GM23338 (cell line): ENCODE measurements around the gene ARAP1. TPM values are rescaled to one million over a fixed set of nuclear protein-coding genes. Genes with fewer than 3 reads are reported as not detected.

Experiments
- ATAC-seq: fragments of 200-7000 bp; cut with Tn5 transposase; 3 replicates; pipeline ENCODE4 v1.9.1; 2020
- DNase-seq: peaks from one replicate; pipeline ENCODE4 v3.0.0-alpha.2; 2015; ENCODE audit warnings: low spot score
- H2AFZ ChIP-seq: fragments of 200-600 bp; sonication (generic); 2 replicates; pipeline ENCODE4 v1.8.0; 2016; ENCODE audit warnings: antibody characterized with exemption, mild to moderate bottlenecking, moderate library complexity
- H3F3A ChIP-seq: fragments of 200-600 bp; sonication (generic); replicated peaks from 2 replicates; pipeline ENCODE4 v1.8.0; 2017; ENCODE audit warnings: antibody characterized with exemption, mixed run types, low read depth
- H3K27ac ChIP-seq: fragments of 200-600 bp; sonication (generic); 2 replicates; pipeline ENCODE4 v1.6.1; 2016; ENCODE audit warnings: low read depth
- H3K27me3 ChIP-seq: fragments of 200-600 bp; sonication (generic); 2 replicates; pipeline ENCODE4 v1.8.0; 2016; ENCODE audit warnings: mild to moderate bottlenecking, mixed run types, moderate library complexity; ENCODE audit not compliant: insufficient read depth
- H3K36me3 ChIP-seq: fragments of 200-600 bp; sonication (generic); 2 replicates; pipeline ENCODE4 v1.8.0; 2016; ENCODE audit warnings: mild to moderate bottlenecking; ENCODE audit not compliant: insufficient read depth
- H3K4me1 ChIP-seq: fragments of 200-600 bp; sonication (generic); 2 replicates; pipeline ENCODE4 v1.8.0; 2016; ENCODE audit warnings: mild to moderate bottlenecking, moderate library complexity; ENCODE audit not compliant: insufficient read depth
- H3K4me2 ChIP-seq: fragments of 200-600 bp; sonication (generic); 2 replicates; pipeline ENCODE4 v1.7.1; 2017; ENCODE audit warnings: mixed run types
- H3K4me3 ChIP-seq: fragments of 200-600 bp; sonication (generic); 2 replicates; pipeline ENCODE4 v1.6.1; 2016; ENCODE audit warnings: mixed run types
- H3K79me2 ChIP-seq: fragments of 200-600 bp; sonication (generic); replicated peaks from 2 replicates; pipeline ENCODE4 v1.8.0; 2017; ENCODE audit warnings: mild to moderate bottlenecking; ENCODE audit not compliant: insufficient read depth
- H3K9me2 ChIP-seq: fragments of 200-600 bp; sonication (generic); 2 replicates; pipeline ENCODE4 v1.8.0; 2017; ENCODE audit not compliant: insufficient read depth
- H4K20me1 ChIP-seq: fragments of 200-600 bp; sonication (generic); replicated peaks from 2 replicates; pipeline ENCODE4 v1.8.0; 2017; ENCODE audit warnings: mild to moderate bottlenecking; ENCODE audit not compliant: insufficient read depth
- H3K27ac Mint-ChIP-seq: 2 replicates; pipeline ENCODE4 v1.8.0; 2020; ENCODE audit warnings: inconsistent platforms, mild to moderate bottlenecking, moderate library complexity, mixed read lengths
- H3K27me3 Mint-ChIP-seq: 3 replicates; pipeline ENCODE4 v1.8.0; 2022; ENCODE audit warnings: low read depth, mild to moderate bottlenecking, moderate library complexity, mixed read lengths, inconsistent platforms; ENCODE audit not compliant: insufficient read depth, poor library complexity
- H3K36me3 Mint-ChIP-seq: 3 replicates; pipeline ENCODE4 v1.8.0; 2021; ENCODE audit warnings: low read depth, mild to moderate bottlenecking, inconsistent platforms, moderate library complexity, mixed read lengths
- H3K4me1 Mint-ChIP-seq: 3 replicates; pipeline ENCODE4 v1.8.0; 2020; ENCODE audit warnings: mild to moderate bottlenecking, inconsistent platforms, mixed read lengths
- H3K4me3 Mint-ChIP-seq: 3 replicates; pipeline ENCODE4 v1.8.0; 2021; ENCODE audit warnings: moderate library complexity, mild to moderate bottlenecking, inconsistent platforms, mixed read lengths
- H3K9me3 Mint-ChIP-seq: 3 replicates; pipeline ENCODE4 v1.8.0; 2020; ENCODE audit warnings: moderate library complexity, mild to moderate bottlenecking, inconsistent platforms, mixed read lengths
- CREB1 ChIP-seq: fragments of 250-450 bp; sonication (Bioruptor Pico); IDR thresholded peaks from 2 replicates; pipeline ENCODE4 v1.5.0; 2020; ENCODE audit warnings: low read depth, mild to moderate bottlenecking, moderate library complexity
- EZH2 ChIP-seq: fragments of 200-600 bp; sonication (generic); IDR thresholded peaks from one replicate; pipeline ENCODE4 v1.8.0; 2017; ENCODE audit warnings: antibody characterized with exemption, mild to moderate bottlenecking, low read depth; ENCODE audit not compliant: unreplicated experiment
- EZH2phosphoT487 ChIP-seq: fragments of 200-600 bp; sonication (generic); IDR thresholded peaks from one replicate; pipeline ENCODE4 v1.8.1; 2018; ENCODE audit warnings: antibody characterized with exemption; ENCODE audit not compliant: unreplicated experiment
- JUNB ChIP-seq: IDR thresholded peaks from one replicate; pipeline ENCODE4 v1.6.1; 2016; ENCODE audit warnings: antibody characterized with exemption; ENCODE audit not compliant: unreplicated experiment
- NANOG ChIP-seq: IDR thresholded peaks from 2 replicates; pipeline ENCODE4 v1.6.1; 2016; ENCODE audit warnings: antibody characterized with exemption, borderline replicate concordance
- POLR2AphosphoS5 ChIP-seq: IDR thresholded peaks from 2 replicates; pipeline ENCODE4 v1.6.1; 2016; ENCODE audit warnings: antibody characterized with exemption, low read depth
- STAT1 ChIP-seq: IDR thresholded peaks from one replicate; pipeline ENCODE4 v1.6.1; 2016; ENCODE audit warnings: antibody characterized with exemption; ENCODE audit not compliant: unreplicated experiment
- ZNF114 ChIP-seq: fragments of 250-450 bp; sonication (Bioruptor Pico); IDR thresholded peaks from 2 replicates; pipeline ENCODE4 v1.5.0; 2020; ENCODE audit warnings: mild to moderate bottlenecking, moderate library complexity
- ZNF331 ChIP-seq: fragments of 250-450 bp; sonication (Bioruptor Pico); IDR thresholded peaks from 2 replicates; pipeline ENCODE4 v1.5.0; 2020; ENCODE audit warnings: low read depth, mild to moderate bottlenecking, moderate library complexity
- polyA plus RNA-seq: library from polyadenylated mRNA; unstranded; fragments of >200 nt; fragmentation: Nextera tagmentation; extraction: Ambion mirVana; gene quantifications from 2 replicates; pipeline ENCODE4 v1.2.1, GENCODE V29; 2016
- total RNA-seq: library from RNA; depleted of rRNA; stranded (reverse); fragments of >200 nt; shearing (Covaris generic); gene quantifications from 2 replicates; pipeline ENCODE4 v1.2.3, GENCODE V29; 2014
- TF ChIP-seq, protein P1 (sequence below): fragments of 250-450 bp; sonication (Bioruptor Pico); IDR thresholded peaks from 2 replicates; pipeline ENCODE4 v1.5.0; 2020; ENCODE audit warnings: mild to moderate bottlenecking, moderate library complexity
- TF ChIP-seq, protein P2 (sequence below): IDR thresholded peaks from 2 replicates; pipeline ENCODE4 v1.6.1; 2016; ENCODE audit warnings: antibody characterized with exemption
- TF ChIP-seq, protein P3 (sequence below), 2 experiments: fragments of 200-600 bp in 1 of 2; sonication (generic) in 1 of 2; conservative IDR thresholded peaks; 2 replicates each; pipeline versions ENCODE4 v1.5.1 to v1.6.1; 2016 to 2017; ENCODE audit warnings: antibody characterized with exemption in 2 of 2, low read depth in 2 of 2, mild to moderate bottlenecking in 2 of 2, moderate library complexity in 1 of 2
- TF ChIP-seq, protein P4 (sequence below): IDR thresholded peaks from one replicate; pipeline ENCODE4 v1.6.1; 2018; ENCODE audit warnings: antibody characterized with exemption; ENCODE audit not compliant: unreplicated experiment

ARAP1 gene
- total and polyA plus RNA-seq, 2 experiments from 2014 or later: 24.5 to 116 TPM

DNA sequence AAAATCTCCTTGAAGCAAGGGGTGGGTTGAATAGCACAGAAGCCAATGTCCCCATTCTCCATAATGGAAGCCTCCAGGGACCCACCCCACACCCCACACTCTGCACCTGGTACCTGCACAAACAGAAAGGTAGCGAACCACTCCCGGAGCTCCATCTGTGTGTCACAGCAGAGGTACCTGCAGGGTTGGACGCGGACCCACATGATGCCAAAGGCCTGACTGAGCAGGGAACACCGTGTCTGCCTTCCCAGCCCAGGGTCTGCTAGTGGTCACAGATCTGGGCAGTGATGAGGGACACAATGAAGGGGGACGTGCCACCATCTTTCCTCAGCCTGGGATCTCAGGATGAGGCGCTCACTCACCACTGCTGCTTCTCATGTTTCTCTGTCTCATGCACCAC is 64.9 kb downstream of the ARAP1 start:
- no peak for ATAC-seq
- Histone ChIP-seq H3K4me2 (no peak overlapping the region), H4K20me1 (0 out of 2 replicates have a peak, but pooled peaks cover 5% of the 10 kb centered on the region), H3K9me2 (no peaks in the 10 kb centered on the region), H3K36me3 (no peaks in the 10 kb centered on the region; the same call in 1 of the 2 replicates), H3F3A (no peaks in the 10 kb centered on the region), H3K27ac (no peak overlapping the region), H2AFZ (no peak overlapping the region), H3K4me1 (no peaks in the 10 kb centered on the region), H3K4me3 (no peak overlapping the region), H3K27me3 (no peaks in the 10 kb centered on the region), H3K79me2 (no peaks in the 10 kb centered on the region)
- no peak for DNase-seq
- Mint-ChIP-seq H3K9me3 (no peaks in the 10 kb centered on the region), H3K27ac (no peak overlapping the region), H3K4me1 (no peaks in the 10 kb centered on the region), H3K36me3 (peaks cover 8% of the 10 kb centered on the region; the same call in 2 of the 3 replicates), H3K4me3 (no peak overlapping the region), H3K27me3 (peaks cover 10% of the 10 kb centered on the region)
- TF ChIP-seq, protein P1, sequence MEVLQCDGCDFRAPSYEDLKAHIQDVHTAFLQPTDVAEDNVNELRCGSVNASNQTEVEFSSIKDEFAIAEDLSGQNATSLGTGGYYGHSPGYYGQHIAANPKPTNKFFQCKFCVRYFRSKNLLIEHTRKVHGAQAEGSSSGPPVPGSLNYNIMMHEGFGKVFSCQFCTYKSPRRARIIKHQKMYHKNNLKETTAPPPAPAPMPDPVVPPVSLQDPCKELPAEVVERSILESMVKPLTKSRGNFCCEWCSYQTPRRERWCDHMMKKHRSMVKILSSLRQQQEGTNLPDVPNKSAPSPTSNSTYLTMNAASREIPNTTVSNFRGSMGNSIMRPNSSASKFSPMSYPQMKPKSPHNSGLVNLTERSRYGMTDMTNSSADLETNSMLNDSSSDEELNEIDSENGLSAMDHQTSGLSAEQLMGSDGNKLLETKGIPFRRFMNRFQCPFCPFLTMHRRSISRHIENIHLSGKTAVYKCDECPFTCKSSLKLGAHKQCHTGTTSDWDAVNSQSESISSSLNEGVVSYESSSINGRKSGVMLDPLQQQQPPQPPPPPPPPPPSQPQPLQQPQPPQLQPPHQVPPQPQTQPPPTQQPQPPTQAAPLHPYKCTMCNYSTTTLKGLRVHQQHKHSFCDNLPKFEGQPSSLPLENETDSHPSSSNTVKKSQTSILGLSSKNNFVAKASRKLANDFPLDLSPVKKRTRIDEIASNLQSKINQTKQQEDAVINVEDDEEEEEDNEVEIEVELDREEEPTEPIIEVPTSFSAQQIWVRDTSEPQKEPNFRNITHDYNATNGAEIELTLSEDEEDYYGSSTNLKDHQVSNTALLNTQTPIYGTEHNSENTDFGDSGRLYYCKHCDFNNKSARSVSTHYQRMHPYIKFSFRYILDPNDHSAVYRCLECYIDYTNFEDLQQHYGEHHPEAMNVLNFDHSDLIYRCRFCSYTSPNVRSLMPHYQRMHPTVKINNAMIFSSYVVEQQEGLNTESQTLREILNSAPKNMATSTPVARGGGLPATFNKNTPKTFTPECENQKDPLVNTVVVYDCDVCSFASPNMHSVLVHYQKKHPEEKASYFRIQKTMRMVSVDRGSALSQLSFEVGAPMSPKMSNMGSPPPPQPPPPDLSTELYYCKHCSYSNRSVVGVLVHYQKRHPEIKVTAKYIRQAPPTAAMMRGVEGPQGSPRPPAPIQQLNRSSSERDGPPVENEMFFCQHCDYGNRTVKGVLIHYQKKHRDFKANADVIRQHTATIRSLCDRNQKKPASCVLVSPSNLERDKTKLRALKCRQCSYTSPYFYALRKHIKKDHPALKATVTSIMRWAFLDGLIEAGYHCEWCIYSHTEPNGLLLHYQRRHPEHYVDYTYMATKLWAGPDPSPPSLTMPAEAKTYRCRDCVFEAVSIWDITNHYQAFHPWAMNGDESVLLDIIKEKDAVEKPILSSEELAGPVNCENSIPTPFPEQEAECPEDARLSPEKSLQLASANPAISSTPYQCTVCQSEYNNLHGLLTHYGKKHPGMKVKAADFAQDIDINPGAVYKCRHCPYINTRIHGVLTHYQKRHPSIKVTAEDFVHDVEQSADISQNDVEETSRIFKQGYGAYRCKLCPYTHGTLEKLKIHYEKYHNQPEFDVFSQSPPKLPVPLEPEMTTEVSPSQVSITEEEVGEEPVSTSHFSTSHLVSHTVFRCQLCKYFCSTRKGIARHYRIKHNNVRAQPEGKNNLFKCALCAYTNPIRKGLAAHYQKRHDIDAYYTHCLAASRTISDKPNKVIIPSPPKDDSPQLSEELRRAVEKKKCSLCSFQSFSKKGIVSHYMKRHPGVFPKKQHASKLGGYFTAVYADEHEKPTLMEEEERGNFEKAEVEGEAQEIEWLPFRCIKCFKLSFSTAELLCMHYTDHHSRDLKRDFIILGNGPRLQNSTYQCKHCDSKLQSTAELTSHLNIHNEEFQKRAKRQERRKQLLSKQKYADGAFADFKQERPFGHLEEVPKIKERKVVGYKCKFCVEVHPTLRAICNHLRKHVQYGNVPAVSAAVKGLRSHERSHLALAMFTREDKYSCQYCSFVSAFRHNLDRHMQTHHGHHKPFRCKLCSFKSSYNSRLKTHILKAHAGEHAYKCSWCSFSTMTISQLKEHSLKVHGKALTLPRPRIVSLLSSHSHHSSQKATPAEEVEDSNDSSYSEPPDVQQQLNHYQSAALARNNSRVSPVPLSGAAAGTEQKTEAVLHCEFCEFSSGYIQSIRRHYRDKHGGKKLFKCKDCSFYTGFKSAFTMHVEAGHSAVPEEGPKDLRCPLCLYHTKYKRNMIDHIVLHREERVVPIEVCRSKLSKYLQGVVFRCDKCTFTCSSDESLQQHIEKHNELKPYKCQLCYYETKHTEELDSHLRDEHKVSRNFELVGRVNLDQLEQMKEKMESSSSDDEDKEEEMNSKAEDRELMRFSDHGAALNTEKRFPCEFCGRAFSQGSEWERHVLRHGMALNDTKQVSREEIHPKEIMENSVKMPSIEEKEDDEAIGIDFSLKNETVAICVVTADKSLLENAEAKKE (CRISPR knock-in tag): no peak
- TF ChIP-seq CREB1 (CRISPR knock-in tag) (no peak), NANOG (no peak), STAT1 (no peak), ZNF331 (no peak), EZH2phosphoT487 (no peak), ZNF114 (CRISPR knock-in tag) (no peak), JUNB (no peak), EZH2 (no peak), POLR2AphosphoS5 (no peak)
- TF ChIP-seq, protein P2, sequence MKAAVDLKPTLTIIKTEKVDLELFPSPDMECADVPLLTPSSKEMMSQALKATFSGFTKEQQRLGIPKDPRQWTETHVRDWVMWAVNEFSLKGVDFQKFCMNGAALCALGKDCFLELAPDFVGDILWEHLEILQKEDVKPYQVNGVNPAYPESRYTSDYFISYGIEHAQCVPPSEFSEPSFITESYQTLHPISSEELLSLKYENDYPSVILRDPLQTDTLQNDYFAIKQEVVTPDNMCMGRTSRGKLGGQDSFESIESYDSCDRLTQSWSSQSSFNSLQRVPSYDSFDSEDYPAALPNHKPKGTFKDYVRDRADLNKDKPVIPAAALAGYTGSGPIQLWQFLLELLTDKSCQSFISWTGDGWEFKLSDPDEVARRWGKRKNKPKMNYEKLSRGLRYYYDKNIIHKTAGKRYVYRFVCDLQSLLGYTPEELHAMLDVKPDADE: no peak
- TF ChIP-seq, protein P3, sequence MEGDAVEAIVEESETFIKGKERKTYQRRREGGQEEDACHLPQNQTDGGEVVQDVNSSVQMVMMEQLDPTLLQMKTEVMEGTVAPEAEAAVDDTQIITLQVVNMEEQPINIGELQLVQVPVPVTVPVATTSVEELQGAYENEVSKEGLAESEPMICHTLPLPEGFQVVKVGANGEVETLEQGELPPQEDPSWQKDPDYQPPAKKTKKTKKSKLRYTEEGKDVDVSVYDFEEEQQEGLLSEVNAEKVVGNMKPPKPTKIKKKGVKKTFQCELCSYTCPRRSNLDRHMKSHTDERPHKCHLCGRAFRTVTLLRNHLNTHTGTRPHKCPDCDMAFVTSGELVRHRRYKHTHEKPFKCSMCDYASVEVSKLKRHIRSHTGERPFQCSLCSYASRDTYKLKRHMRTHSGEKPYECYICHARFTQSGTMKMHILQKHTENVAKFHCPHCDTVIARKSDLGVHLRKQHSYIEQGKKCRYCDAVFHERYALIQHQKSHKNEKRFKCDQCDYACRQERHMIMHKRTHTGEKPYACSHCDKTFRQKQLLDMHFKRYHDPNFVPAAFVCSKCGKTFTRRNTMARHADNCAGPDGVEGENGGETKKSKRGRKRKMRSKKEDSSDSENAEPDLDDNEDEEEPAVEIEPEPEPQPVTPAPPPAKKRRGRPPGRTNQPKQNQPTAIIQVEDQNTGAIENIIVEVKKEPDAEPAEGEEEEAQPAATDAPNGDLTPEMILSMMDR (conservative IDR thresholded peaks at IDR 0.05; ENCODE audit: low read depth in 2 of 2): no peak
- TF ChIP-seq, protein P4, sequence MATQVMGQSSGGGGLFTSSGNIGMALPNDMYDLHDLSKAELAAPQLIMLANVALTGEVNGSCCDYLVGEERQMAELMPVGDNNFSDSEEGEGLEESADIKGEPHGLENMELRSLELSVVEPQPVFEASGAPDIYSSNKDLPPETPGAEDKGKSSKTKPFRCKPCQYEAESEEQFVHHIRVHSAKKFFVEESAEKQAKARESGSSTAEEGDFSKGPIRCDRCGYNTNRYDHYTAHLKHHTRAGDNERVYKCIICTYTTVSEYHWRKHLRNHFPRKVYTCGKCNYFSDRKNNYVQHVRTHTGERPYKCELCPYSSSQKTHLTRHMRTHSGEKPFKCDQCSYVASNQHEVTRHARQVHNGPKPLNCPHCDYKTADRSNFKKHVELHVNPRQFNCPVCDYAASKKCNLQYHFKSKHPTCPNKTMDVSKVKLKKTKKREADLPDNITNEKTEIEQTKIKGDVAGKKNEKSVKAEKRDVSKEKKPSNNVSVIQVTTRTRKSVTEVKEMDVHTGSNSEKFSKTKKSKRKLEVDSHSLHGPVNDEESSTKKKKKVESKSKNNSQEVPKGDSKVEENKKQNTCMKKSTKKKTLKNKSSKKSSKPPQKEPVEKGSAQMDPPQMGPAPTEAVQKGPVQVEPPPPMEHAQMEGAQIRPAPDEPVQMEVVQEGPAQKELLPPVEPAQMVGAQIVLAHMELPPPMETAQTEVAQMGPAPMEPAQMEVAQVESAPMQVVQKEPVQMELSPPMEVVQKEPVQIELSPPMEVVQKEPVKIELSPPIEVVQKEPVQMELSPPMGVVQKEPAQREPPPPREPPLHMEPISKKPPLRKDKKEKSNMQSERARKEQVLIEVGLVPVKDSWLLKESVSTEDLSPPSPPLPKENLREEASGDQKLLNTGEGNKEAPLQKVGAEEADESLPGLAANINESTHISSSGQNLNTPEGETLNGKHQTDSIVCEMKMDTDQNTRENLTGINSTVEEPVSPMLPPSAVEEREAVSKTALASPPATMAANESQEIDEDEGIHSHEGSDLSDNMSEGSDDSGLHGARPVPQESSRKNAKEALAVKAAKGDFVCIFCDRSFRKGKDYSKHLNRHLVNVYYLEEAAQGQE: no peak
